ENCODE results near the gene ZNF76.

DNA sequence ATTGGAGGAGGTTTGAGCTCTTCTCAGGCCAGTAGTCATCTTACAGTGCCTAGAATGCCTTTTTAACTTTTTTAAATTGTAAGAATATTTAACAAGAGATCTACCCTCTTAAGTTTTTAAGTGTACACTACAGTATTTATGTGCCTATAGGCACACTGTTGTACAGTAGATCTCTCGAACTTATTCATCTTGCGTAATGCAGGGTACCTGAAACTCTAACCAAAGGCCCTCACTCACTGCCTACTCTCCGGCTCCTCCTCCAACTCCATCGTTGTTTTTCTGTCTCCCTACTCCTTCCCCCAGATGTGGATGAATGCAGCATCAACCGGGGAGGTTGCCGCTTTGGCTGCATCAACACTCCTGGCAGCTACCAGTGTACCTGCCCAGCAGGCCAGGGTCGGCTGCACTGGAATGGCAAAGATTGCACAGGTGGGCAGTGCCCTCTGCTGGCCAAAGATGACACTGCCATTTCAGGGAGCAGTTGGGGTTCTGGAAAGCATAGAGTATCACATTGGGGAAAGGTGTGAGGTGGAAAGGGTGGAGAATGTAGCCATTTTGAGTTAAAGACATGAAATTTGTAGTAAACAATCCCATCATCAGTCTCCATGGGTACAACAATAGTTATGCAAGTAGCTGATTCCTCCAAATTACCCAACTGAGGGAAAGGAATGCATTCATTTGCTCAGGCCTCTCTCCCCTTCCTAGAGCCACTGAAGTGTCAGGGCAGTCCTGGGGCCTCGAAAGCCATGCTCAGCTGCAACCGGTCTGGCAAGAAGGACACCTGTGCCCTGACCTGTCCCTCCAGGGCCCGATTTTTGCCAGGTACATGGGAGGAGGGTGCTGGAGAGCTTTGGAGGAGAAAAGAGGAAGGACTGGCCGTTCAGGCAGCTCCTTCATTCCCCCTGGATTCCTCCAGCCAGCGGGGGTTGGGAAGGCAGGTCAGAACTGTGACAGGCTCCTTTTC is 18.4 kb upstream of the ZNF76 start:
- TF ChIP-seq POLR2A (IDR thresholded peaks at IDR 0.05), result no peak
- TF ChIP-seq, protein P1, sequence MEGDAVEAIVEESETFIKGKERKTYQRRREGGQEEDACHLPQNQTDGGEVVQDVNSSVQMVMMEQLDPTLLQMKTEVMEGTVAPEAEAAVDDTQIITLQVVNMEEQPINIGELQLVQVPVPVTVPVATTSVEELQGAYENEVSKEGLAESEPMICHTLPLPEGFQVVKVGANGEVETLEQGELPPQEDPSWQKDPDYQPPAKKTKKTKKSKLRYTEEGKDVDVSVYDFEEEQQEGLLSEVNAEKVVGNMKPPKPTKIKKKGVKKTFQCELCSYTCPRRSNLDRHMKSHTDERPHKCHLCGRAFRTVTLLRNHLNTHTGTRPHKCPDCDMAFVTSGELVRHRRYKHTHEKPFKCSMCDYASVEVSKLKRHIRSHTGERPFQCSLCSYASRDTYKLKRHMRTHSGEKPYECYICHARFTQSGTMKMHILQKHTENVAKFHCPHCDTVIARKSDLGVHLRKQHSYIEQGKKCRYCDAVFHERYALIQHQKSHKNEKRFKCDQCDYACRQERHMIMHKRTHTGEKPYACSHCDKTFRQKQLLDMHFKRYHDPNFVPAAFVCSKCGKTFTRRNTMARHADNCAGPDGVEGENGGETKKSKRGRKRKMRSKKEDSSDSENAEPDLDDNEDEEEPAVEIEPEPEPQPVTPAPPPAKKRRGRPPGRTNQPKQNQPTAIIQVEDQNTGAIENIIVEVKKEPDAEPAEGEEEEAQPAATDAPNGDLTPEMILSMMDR (IDR thresholded peaks at IDR 0.05), result peak; percentile 83 to 94 (median 92)
- peak in 1 of 2 donors; percentile 7 for TF ChIP-seq EP300 (IDR thresholded peaks at IDR 0.05)
